MM.1S (cell line): ENCODE results near the gene MINDY4.

Source experiments
- EZH2phosphoT487 ChIP-seq: fragments of 300-600 bp; sonication (generic); IDR thresholded peaks from 2 replicates; pipeline ENCODE4 v1.6.1; 2018; ENCODE audit warnings: antibody characterized with exemption, low read length
- TF ChIP-seq, protein P1 (sequence below): fragments of 300-600 bp; sonication (generic); IDR thresholded peaks from 2 replicates; pipeline ENCODE4 v1.5.1; 2016; ENCODE audit warnings: antibody characterized with exemption, low read length, mixed read lengths

DNA sequence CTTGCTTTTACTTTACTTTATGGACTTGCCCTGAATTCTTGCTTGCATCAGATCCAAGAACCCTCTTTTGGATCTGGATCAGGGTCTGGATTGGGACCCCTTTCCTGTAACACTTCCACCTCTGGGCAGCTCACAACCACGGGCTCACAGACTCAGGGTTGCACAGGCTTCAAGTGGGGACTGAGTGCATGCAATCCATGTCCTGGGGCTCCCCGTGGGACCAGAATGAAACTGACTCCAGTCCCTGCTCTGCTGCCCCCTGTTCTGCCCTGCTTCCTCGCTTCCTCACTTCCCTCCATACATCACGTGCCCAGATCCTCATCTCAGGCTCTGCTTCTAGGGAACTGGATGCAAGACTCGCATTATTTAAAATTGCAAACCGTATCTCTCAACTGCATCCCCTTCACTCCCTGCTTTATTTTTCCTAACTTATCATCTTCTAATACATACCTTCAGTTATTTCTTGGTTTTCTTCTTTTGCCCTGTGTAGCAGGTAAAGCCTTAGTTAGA is 42.6 kb upstream of the MINDY4 start:
- TF ChIP-seq, protein P1, sequence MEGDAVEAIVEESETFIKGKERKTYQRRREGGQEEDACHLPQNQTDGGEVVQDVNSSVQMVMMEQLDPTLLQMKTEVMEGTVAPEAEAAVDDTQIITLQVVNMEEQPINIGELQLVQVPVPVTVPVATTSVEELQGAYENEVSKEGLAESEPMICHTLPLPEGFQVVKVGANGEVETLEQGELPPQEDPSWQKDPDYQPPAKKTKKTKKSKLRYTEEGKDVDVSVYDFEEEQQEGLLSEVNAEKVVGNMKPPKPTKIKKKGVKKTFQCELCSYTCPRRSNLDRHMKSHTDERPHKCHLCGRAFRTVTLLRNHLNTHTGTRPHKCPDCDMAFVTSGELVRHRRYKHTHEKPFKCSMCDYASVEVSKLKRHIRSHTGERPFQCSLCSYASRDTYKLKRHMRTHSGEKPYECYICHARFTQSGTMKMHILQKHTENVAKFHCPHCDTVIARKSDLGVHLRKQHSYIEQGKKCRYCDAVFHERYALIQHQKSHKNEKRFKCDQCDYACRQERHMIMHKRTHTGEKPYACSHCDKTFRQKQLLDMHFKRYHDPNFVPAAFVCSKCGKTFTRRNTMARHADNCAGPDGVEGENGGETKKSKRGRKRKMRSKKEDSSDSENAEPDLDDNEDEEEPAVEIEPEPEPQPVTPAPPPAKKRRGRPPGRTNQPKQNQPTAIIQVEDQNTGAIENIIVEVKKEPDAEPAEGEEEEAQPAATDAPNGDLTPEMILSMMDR: no peak
- no peak for TF ChIP-seq EZH2phosphoT487
